GM23248 (cell line): ENCODE data around the gene TAS1R3. TPM values are rescaled to one million over a fixed set of nuclear protein-coding genes. Genes with fewer than 3 reads are reported as not detected.

Experiments used
- DNase-seq: peaks from one replicate; pipeline ENCODE4 v3.0.0-alpha.2; 2015
- H2AFZ ChIP-seq: fragments of 200-600 bp; sonication (generic); 2 replicates; pipeline ENCODE4 v1.6.1; 2016; ENCODE audit warnings: antibody characterized with exemption
- H3F3A ChIP-seq: fragments of 200-600 bp; sonication (generic); 2 replicates; pipeline ENCODE4 v1.6.1; 2016; ENCODE audit warnings: mild to moderate bottlenecking, antibody characterized with exemption, mixed run types; ENCODE audit not compliant: insufficient read depth
- H3K27ac ChIP-seq: fragments of 200-600 bp; sonication (generic); 2 replicates; pipeline ENCODE4 v1.5.1; 2016; ENCODE audit warnings: mild to moderate bottlenecking
- H3K27me3 ChIP-seq: fragments of 200-600 bp; sonication (generic); replicated peaks from 2 replicates; pipeline ENCODE4 v1.6.1; 2016; ENCODE audit warnings: mild to moderate bottlenecking; ENCODE audit not compliant: insufficient read depth
- H3K36me3 ChIP-seq: fragments of 200-600 bp; sonication (generic); 2 replicates; pipeline ENCODE4 v1.6.1; 2016; ENCODE audit warnings: low read depth, mild to moderate bottlenecking
- H3K4me1 ChIP-seq: fragments of 200-600 bp; sonication (generic); 2 replicates; pipeline ENCODE4 v1.6.1; 2016; ENCODE audit warnings: mild to moderate bottlenecking; ENCODE audit not compliant: insufficient read depth
- H3K4me2 ChIP-seq: fragments of 200-600 bp; sonication (generic); one replicate; pipeline ENCODE4 v1.6.1; 2016; ENCODE audit warnings: mild to moderate bottlenecking; ENCODE audit not compliant: unreplicated experiment
- H3K4me3 ChIP-seq: fragments of 200-600 bp; sonication (generic); 2 replicates; pipeline ENCODE4 v1.5.1; 2016; ENCODE audit warnings: mild to moderate bottlenecking
- H3K79me2 ChIP-seq: fragments of 200-600 bp; sonication (generic); 2 replicates; pipeline ENCODE4 v1.6.1; 2016; ENCODE audit warnings: mild to moderate bottlenecking; ENCODE audit not compliant: insufficient read depth
- H3K9ac ChIP-seq: fragments of 200-600 bp; sonication (generic); 2 replicates; pipeline ENCODE4 v1.6.1; 2016; ENCODE audit warnings: mild to moderate bottlenecking
- H3K9me2 ChIP-seq: fragments of 200-600 bp; sonication (generic); 2 replicates; pipeline ENCODE4 v1.6.1; 2016; ENCODE audit warnings: mixed run types, mild to moderate bottlenecking, moderate library complexity; ENCODE audit not compliant: insufficient read depth
- H3K9me3 ChIP-seq: fragments of 200-600 bp; sonication (generic); one replicate; pipeline ENCODE4 v1.6.1; 2017; ENCODE audit warnings: low read depth
- H4K20me1 ChIP-seq: fragments of 200-600 bp; sonication (generic); 2 replicates; pipeline ENCODE4 v1.6.0; 2016; ENCODE audit not compliant: insufficient read depth
- EZH2 ChIP-seq: fragments of 200-600 bp; sonication (generic); IDR thresholded peaks from 2 replicates; pipeline ENCODE4 v1.6.1; 2018; ENCODE audit warnings: antibody characterized with exemption, mild to moderate bottlenecking; ENCODE audit not compliant: insufficient read depth, poor library complexity, severe bottlenecking
- EZH2phosphoT487 ChIP-seq: fragments of 200-600 bp; sonication (generic); IDR thresholded peaks from 2 replicates; pipeline ENCODE4 v1.6.1; 2018; ENCODE audit warnings: antibody characterized with exemption, moderate library complexity, mild to moderate bottlenecking, low read depth; ENCODE audit not compliant: insufficient read depth
- WGBS, 2 experiments: methylation state at CpG; one replicate each; pipeline ENCODE4 v1.1.6; 2015 to 2017; ENCODE audit warnings: low lambda C conversion rate in 2 of 2, low coverage in 1 of 2; ENCODE audit errors: missing lambda C conversion rate in 2 of 2; 5-methylcytosine and 5-hydroxymethylcytosine counted together
- in situ Hi-C: fragments of 300-500 bp; cut with MboI; formaldehyde crosslinking; loops from 2 replicates; pipeline ENCODE4 v1.15.0; 2020
- polyA plus RNA-seq: library from polyadenylated mRNA; unstranded; fragments of >200 nt; fragmentation: Nextera tagmentation; extraction: Ambion mirVana; gene quantifications from 2 replicates; pipeline ENCODE4 v1.2.1, GENCODE V29; 2016
- total RNA-seq: library from RNA; depleted of rRNA; stranded (reverse); fragments of >200 nt; shearing (Covaris generic); gene quantifications from 2 replicates; pipeline ENCODE4 v1.2.3, GENCODE V29; 2014

The TAS1R3 gene
- total and polyA plus RNA-seq, 2 experiments from 2014 or later, result 0.54 TPM; not detected in 1

GRCh38 chr1:1333551-1334241, 2.6 kb downstream of the TAS1R3 start:
- Histone ChIP-seq H4K20me1 (no peaks in the 10 kb centered on the region), H3K9ac (no peak overlapping the region), H3F3A (no peaks in the 10 kb centered on the region), H3K9me3 (no peaks in the 10 kb centered on the region), H3K4me2 (no peak overlapping the region), H3K27me3 (no peaks in the 10 kb centered on the region), H3K4me3 (no peak overlapping the region), H3K4me1 (peaks cover 12% of the 10 kb centered on the region), H2AFZ (no peak overlapping the region), H3K9me2 (no peaks in the 10 kb centered on the region), H3K79me2 (no peaks in the 10 kb centered on the region), H3K36me3 (no peaks in the 10 kb centered on the region; the same call in 1 of the 2 replicates), H3K27ac (no peak overlapping the region)
- in situ Hi-C loops, result no loop called here
- TF ChIP-seq EZH2phosphoT487 (no peak), EZH2 (no peak)
- WGBS, 2 experiments, result 60 to 61% methylated on average over 34 to 35 of the region's 36 CpGs
- DNase-seq, result peak; percentile 47

GRCh38 chr1:1334835-1335234, 3.8 kb downstream of the TAS1R3 start:
- no peaks in the 10 kb centered on the region for H3F3A ChIP-seq
- no peak for TF ChIP-seq EZH2
- TF ChIP-seq EZH2phosphoT487, result no peak
- no peaks in the 10 kb centered on the region; the same call in 1 of the 2 replicates for H3K36me3 ChIP-seq
- no peaks in the 10 kb centered on the region for H3K27me3 ChIP-seq
- no peaks in the 10 kb centered on the region for H3K9me3 ChIP-seq
- DNase-seq, result no peak
- H3K4me2 ChIP-seq, result no peak overlapping the region
- H3K9me2 ChIP-seq, result no peaks in the 10 kb centered on the region
- no peak overlapping the region for H3K4me3 ChIP-seq
- H3K9ac ChIP-seq, result no peak overlapping the region
- in situ Hi-C loops, result no loop called here
- 82 to 93% methylated on average over 8 to 11 of the region's 11 CpGs for WGBS, 2 experiments
- H2AFZ ChIP-seq, result no peak overlapping the region
- H4K20me1 ChIP-seq, result no peaks in the 10 kb centered on the region
- no peaks in the 10 kb centered on the region for H3K79me2 ChIP-seq
- peaks cover 12% of the 10 kb centered on the region for H3K4me1 ChIP-seq
- H3K27ac ChIP-seq, result no peak overlapping the region

GRCh38 chr1:1335283-1335682, 4.2 kb downstream of the TAS1R3 start:
- DNase-seq, result no peak
- Histone ChIP-seq H3K27ac (no peak overlapping the region), H4K20me1 (no peaks in the 10 kb centered on the region), H3K27me3 (no peaks in the 10 kb centered on the region), H3F3A (no peaks in the 10 kb centered on the region), H2AFZ (no peak overlapping the region), H3K4me1 (peaks cover 12% of the 10 kb centered on the region), H3K4me3 (no peak overlapping the region), H3K9ac (no peak overlapping the region), H3K9me3 (no peaks in the 10 kb centered on the region), H3K36me3 (no peaks in the 10 kb centered on the region; the same call in 1 of the 2 replicates), H3K9me2 (no peaks in the 10 kb centered on the region), H3K79me2 (no peaks in the 10 kb centered on the region), H3K4me2 (no peak overlapping the region)
- TF ChIP-seq EZH2 (no peak), EZH2phosphoT487 (no peak)
- 85 to 87% methylated on average over 15 to 16 of the region's 16 CpGs for WGBS, 2 experiments
- in situ Hi-C loops, result no loop called here

GRCh38 chr1:1335792-1336248, 4.7 kb downstream of the TAS1R3 start:
- no peaks in the 10 kb centered on the region for H3K27me3 ChIP-seq
- H3K27ac ChIP-seq, result no peak overlapping the region
- H3K36me3 ChIP-seq, result no peaks in the 10 kb centered on the region; the same call in 1 of the 2 replicates
- no peak overlapping the region for H2AFZ ChIP-seq
- no peak for DNase-seq
- no peaks in the 10 kb centered on the region for H3F3A ChIP-seq
- peaks cover 2% of the 10 kb centered on the region; the same call in 1 of the 2 replicates for H3K79me2 ChIP-seq
- H3K9ac ChIP-seq, result no peak overlapping the region
- peaks cover 7% of the 10 kb centered on the region for H3K4me1 ChIP-seq
- H3K4me2 ChIP-seq, result no peak overlapping the region
- in situ Hi-C loops, result no loop called here
- no peak overlapping the region for H3K4me3 ChIP-seq
- TF ChIP-seq EZH2phosphoT487, result no peak
- no peak for TF ChIP-seq EZH2
- H3K9me2 ChIP-seq, result no peaks in the 10 kb centered on the region
- no peaks in the 10 kb centered on the region for H3K9me3 ChIP-seq
- H4K20me1 ChIP-seq, result no peaks in the 10 kb centered on the region
- whole genome bisulfite sequencing, 2 experiments, result 90 to 94% methylated on average over 17 to 20 of the region's 21 CpGs
